OCI-LY1 (cell line): Measurements from ENCODE around the gene BMP6.

Experiments used
- CTCF ChIP-seq: fragments of 200-600 bp; sonication (generic), shearing (Covaris generic); IDR thresholded peaks from 2 replicates; pipeline ENCODE4 v1.5.1; 2017; ENCODE audit warnings: mild to moderate bottlenecking, antibody characterized with exemption, low read length, moderate library complexity, mixed read lengths
- EZH2 ChIP-seq: fragments of 200-600 bp; sonication (generic), shearing (Covaris generic); IDR thresholded peaks from 2 replicates; pipeline ENCODE4 v1.8.0; 2017; ENCODE audit warnings: borderline replicate concordance, mixed run types, mild to moderate bottlenecking, antibody characterized with exemption, low read length, moderate library complexity, mixed read lengths

GRCh38 chr6:7887278-7887991, 161.5 kb downstream of the BMP6 start:
- TF ChIP-seq CTCF (no peak), EZH2 (no peak)
